GM06990 (cell line): ENCODE measurements around the gene OVAAL.

Experiments used
- DNase-seq: peaks from one replicate; pipeline ENCODE4 v3.0.0-alpha.2; 2011; ENCODE audit not compliant: insufficient read length; ENCODE audit errors: extremely low read depth
- H3K27me3 ChIP-seq: replicated peaks from 2 replicates; pipeline ENCODE4 v1.6.0; 2011; ENCODE audit warnings: low read length; ENCODE audit not compliant: control insufficient read depth, insufficient read depth
- H3K36me3 ChIP-seq: 2 replicates; pipeline ENCODE4 v1.5.1; 2011; ENCODE audit warnings: low read length; ENCODE audit not compliant: control insufficient read depth, insufficient read depth
- H3K4me3 ChIP-seq: replicated peaks from 2 replicates; pipeline ENCODE4 v1.5.1; 2011; ENCODE audit warnings: low read depth, mild to moderate bottlenecking, control low read depth, low read length
- CTCF ChIP-seq: IDR thresholded peaks from 2 replicates; pipeline ENCODE4 v1.5.1; 2011; ENCODE audit warnings: low read length, control low read depth, mild to moderate bottlenecking, inconsistent platforms; ENCODE audit not compliant: insufficient read depth, poor library complexity, severe bottlenecking

The OVAAL gene

GRCh38 chr1:180603850-180604226 is 45.1 kb downstream of the OVAAL start:
- H3K4me3 ChIP-seq = no peak overlapping the region
- H3K36me3 ChIP-seq = no peaks in the 10 kb centered on the region
- no peak for DNase-seq
- no peaks in the 10 kb centered on the region for H3K27me3 ChIP-seq
- TF ChIP-seq CTCF = no peak

- DNase-seq = no peak
- Histone ChIP-seq H3K36me3 (no peaks in the 10 kb centered on the region), H3K4me3 (no peak overlapping the region), H3K27me3 (no peaks in the 10 kb centered on the region)
- TF ChIP-seq CTCF = no peak
Measured at GRCh38 chr1:180606155-180606554, 47.4 kb downstream of the OVAAL start.

GRCh38 chr1:180609643-180610555 is 51.1 kb downstream of the OVAAL start:
- H3K27me3 ChIP-seq = no peaks in the 10 kb centered on the region
- H3K36me3 ChIP-seq = no peaks in the 10 kb centered on the region
- H3K4me3 ChIP-seq = no peak overlapping the region
- no peak for TF ChIP-seq CTCF
- no peak for DNase-seq

GRCh38 chr1:180610556-180611015 is 51.8 kb downstream of the OVAAL start:
- TF ChIP-seq CTCF = no peak
- no peaks in the 10 kb centered on the region for H3K36me3 ChIP-seq
- DNase-seq = no peak
- H3K4me3 ChIP-seq = no peak overlapping the region
- H3K27me3 ChIP-seq = no peaks in the 10 kb centered on the region

- DNase-seq = no peak
Measured at GRCh38 chr1:180611016-180611930, 52.5 kb downstream of the OVAAL start.

More at GRCh38 chr1:180611016-180611930, 52.5 kb downstream of the OVAAL start:
- H3K27me3 ChIP-seq = no peaks in the 10 kb centered on the region
- TF ChIP-seq CTCF = no peak
- no peaks in the 10 kb centered on the region for H3K36me3 ChIP-seq
- H3K4me3 ChIP-seq = no peak overlapping the region
